Omental fat pad (tissue), 4 donors: ENCODE measurements around the gene DTD2. TPM values are rescaled to one million over a fixed set of nuclear protein-coding genes. Genes with fewer than 3 reads are reported as not detected.

ENCODE experiments used
- ATAC-seq: fragments of 150-250 bp; one replicate; pipeline ENCODE4 v1.9.1; 2016; ENCODE audit warnings: mild to moderate bottlenecking, moderate library complexity; ENCODE audit not compliant: low FRiP score
- DNase-seq: peaks from one replicate; pipeline ENCODE4 v3.0.0-alpha.2; 2019; ENCODE audit warnings: low spot score
- total RNA-seq, 4 donors: library from RNA; depleted of rRNA; stranded (reverse); fragments of >200 nt; gene quantifications; one replicate each; pipeline ENCODE4 v1.1.0, GENCODE V29; 2016
- TF ChIP-seq, protein P1 (sequence below), 3 donors: fragments of 450-650 bp; IDR thresholded peaks; one replicate each; pipeline ENCODE4 v1.5.1; 2016 to 2017; ENCODE audit warnings: antibody characterized with exemption in 3 of 3, mild to moderate bottlenecking in 3 of 3, moderate library complexity in 2 of 3

Gene DTD2
- total RNA-seq, 4 donors from 2014 or later: 25.1 to 54.4 (median 35.9) TPM

GRCh38 chr14:31429791-31430190, 27.5 kb downstream of the DTD2 start:
- ATAC-seq (no peak), DNase-seq (no peak)
- TF ChIP-seq, protein P1, sequence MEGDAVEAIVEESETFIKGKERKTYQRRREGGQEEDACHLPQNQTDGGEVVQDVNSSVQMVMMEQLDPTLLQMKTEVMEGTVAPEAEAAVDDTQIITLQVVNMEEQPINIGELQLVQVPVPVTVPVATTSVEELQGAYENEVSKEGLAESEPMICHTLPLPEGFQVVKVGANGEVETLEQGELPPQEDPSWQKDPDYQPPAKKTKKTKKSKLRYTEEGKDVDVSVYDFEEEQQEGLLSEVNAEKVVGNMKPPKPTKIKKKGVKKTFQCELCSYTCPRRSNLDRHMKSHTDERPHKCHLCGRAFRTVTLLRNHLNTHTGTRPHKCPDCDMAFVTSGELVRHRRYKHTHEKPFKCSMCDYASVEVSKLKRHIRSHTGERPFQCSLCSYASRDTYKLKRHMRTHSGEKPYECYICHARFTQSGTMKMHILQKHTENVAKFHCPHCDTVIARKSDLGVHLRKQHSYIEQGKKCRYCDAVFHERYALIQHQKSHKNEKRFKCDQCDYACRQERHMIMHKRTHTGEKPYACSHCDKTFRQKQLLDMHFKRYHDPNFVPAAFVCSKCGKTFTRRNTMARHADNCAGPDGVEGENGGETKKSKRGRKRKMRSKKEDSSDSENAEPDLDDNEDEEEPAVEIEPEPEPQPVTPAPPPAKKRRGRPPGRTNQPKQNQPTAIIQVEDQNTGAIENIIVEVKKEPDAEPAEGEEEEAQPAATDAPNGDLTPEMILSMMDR (IDR thresholded peaks at IDR 0.05): no peak

DNA sequence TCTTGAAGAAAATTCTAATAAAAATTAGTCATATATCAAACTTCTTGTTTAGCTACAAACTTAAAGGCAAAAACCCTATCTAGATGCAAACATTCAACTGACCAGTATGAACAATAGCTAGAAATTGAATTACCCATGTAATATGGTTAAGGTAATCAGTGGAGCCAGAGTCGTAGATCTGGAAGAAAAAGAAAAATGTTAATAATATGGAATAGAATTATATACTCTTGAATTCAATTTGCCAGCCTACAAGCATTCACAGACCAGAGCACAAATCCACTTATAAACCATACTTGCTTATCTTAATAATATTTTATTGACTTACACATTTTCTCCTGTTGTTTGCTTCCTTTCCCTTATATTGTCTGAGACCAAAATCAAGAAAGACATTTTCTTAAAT, 29.3 kb downstream of the DTD2 start:
- ATAC-seq (no peak), DNase-seq (no peak)
- TF ChIP-seq, protein P1 (IDR thresholded peaks at IDR 0.05): no peak

GRCh38 chr14:31426663-31427062, 30.6 kb downstream of the DTD2 start:
- TF ChIP-seq, protein P1 (IDR thresholded peaks at IDR 0.05): no peak
- ATAC-seq: no peak
- no peak for DNase-seq

GRCh38 chr14:31425905-31426304, 31.4 kb downstream of the DTD2 start:
- DNase-seq: no peak

GRCh38 chr14:31421200-31421599, 36.1 kb downstream of the DTD2 start:
- DNase-seq: no peak
- ATAC-seq: no peak
- TF ChIP-seq, protein P1 (IDR thresholded peaks at IDR 0.05): no peak

More at GRCh38 chr14:31425905-31426304, 31.4 kb downstream of the DTD2 start:
- TF ChIP-seq, protein P1 (IDR thresholded peaks at IDR 0.05): no peak
- no peak for ATAC-seq

DNA sequence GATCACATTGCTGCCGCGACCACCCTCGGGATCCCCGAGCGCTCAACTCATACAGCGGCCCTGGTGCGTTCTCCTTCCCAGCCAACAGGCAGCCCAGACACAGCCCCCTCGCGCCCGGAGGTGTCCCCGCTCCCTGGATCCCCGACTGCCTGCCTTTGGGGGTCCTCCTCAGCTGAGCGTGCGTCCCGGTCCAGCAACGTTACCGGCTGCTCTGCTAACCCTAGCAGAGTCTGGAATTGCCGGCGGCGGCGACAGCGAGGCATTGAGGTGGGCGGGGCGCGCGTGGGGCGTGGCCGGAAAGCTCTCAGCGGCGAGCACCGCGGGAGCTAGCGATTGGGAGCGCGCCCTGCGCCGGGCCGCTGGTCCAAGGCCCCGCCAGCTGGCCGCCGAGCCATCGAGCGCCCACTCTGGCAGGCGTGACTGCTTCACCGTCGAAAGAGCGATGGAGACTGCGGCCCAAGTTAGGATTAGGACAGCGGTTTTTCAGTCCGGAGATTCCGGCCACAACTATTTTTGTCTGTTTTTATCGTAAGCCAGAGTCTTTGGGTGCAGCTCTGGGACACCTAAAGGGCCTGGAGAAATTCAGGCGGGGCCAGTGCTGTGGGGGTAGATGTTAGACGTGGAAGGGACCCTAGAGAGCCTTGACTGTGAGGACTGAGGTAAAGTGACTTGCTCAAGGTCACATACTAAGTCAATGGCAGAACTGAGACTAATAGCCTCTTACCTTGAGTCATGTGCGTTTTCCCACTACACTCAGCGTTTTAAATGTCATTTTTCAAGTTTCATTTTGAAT, 36.8 kb downstream of the DTD2 start, which contains the start of gene HEATR5A:
HEATR5A (minus strand) TSS at position 232 of the 793 bp plus-strand sequence. CDS start 17,575 bp downstream, outside the sequence.
- DNase-seq (peak; percentile 79), ATAC-seq (peak; percentile 99)
- TF ChIP-seq, protein P1 (IDR thresholded peaks at IDR 0.05): no peak

GRCh38 chr14:31419967-31420318, 37.4 kb downstream of the DTD2 start:
- peak; percentile 69 for ATAC-seq
- TF ChIP-seq, protein P1 (IDR thresholded peaks at IDR 0.05): no peak
- no peak for DNase-seq
